ENCODE data around the gene MIEF2.

DNA sequence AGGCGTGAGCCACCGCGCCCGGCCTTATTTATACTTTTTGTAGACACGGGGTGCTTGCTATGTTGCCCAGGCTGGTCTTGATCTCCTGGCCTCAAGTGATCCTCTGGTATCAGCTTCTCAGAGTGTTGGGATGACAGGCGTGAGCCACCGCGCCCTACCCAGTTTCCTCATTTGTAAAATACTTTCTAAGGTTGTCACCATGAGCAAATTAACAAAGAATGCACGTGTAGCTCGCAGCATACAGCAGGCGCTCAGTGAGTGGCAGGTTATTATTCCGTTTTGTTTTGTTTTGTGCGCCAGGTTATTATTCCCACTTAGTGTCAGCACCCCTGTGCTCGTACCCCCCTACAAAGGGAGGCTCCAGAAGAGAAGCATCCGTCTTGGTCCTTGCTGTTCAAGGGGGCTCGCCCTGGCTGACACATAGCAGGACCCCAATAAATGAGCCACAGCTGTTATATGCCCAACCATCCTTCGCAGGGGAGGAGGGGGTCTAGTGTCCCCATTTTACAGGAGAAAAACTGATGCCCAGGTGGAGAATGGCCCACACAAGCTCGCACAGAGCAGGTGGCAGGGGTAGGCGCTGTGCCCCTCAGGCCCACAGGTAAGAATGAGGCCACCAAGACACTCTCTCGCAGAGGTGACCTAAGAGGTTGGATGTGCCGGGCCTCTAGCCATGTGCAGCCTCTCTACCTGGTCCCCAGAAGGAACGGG, 686 bp upstream of the MIEF2 start:
- TF ChIP-seq EZH2 (IDR thresholded peaks at IDR 0.05; ENCODE audit: borderline replicate concordance, low read length): no peak
- TF ChIP-seq, protein P1, sequence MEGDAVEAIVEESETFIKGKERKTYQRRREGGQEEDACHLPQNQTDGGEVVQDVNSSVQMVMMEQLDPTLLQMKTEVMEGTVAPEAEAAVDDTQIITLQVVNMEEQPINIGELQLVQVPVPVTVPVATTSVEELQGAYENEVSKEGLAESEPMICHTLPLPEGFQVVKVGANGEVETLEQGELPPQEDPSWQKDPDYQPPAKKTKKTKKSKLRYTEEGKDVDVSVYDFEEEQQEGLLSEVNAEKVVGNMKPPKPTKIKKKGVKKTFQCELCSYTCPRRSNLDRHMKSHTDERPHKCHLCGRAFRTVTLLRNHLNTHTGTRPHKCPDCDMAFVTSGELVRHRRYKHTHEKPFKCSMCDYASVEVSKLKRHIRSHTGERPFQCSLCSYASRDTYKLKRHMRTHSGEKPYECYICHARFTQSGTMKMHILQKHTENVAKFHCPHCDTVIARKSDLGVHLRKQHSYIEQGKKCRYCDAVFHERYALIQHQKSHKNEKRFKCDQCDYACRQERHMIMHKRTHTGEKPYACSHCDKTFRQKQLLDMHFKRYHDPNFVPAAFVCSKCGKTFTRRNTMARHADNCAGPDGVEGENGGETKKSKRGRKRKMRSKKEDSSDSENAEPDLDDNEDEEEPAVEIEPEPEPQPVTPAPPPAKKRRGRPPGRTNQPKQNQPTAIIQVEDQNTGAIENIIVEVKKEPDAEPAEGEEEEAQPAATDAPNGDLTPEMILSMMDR (IDR thresholded peaks at IDR 0.05; ENCODE audit: low read length): no peak

All from OCI-LY1 (cell line).